T-helper 17 cell (primary cell): Measurements from ENCODE around the gene NRCAM. TPM values are rescaled to one million over a fixed set of nuclear protein-coding genes. Genes with fewer than 3 reads are reported as not detected.

Experiments
- ATAC-seq: fragments of 150-1000 bp; cut with Tn5 transposase; 2 replicates; pipeline ENCODE4 v1.10.0; 2021; ENCODE audit warnings: mild to moderate bottlenecking, moderate library complexity
- DNase-seq, 3 donors: peaks; one replicate each; pipeline versions ENCODE4 v3.0.0 to v3.0.0-alpha.2; 2020 to 2021
- H3K9me3 ChIP-seq: one replicate; pipeline ENCODE4 v1.7.0; 2013; ENCODE audit warnings: low read length, mild to moderate bottlenecking; ENCODE audit not compliant: control insufficient read depth, poor library complexity, severe bottlenecking
- H3K27ac Mint-ChIP-seq: one replicate; pipeline ENCODE4 v1.8.0; 2022; ENCODE audit warnings: mild to moderate bottlenecking, moderate library complexity, mixed read lengths
- H3K27me3 Mint-ChIP-seq: one replicate; pipeline ENCODE4 v1.8.0; 2022; ENCODE audit warnings: mixed read lengths
- H3K36me3 Mint-ChIP-seq: one replicate; pipeline ENCODE4 v1.8.0; 2022; ENCODE audit warnings: low read depth, mixed read lengths
- H3K4me1 Mint-ChIP-seq: one replicate; pipeline ENCODE4 v1.8.0; 2022; ENCODE audit warnings: mild to moderate bottlenecking, mixed read lengths
- H3K4me3 Mint-ChIP-seq: one replicate; pipeline ENCODE4 v1.8.0; 2022; ENCODE audit warnings: mild to moderate bottlenecking, moderate library complexity, mixed read lengths
- total RNA-seq, 4 donors: library from RNA in 2 of 4; stranded (reverse) in 2 of 4; gene quantifications; one replicate each; pipeline ENCODE4 v1.2.3 and lab custom pipeline; 2022 to 2026

NRCAM gene
- total RNA-seq, 2 donors from 2014 or later = not detected

GRCh38 chr7:108454674-108455550 lies 1.3 kb downstream of the NRCAM start:
- peaks cover 8% of the 10 kb centered on the region for H3K4me1 Mint-ChIP-seq
- peaks cover 10% of the 10 kb centered on the region for H3K36me3 Mint-ChIP-seq
- H3K27me3 Mint-ChIP-seq = peaks cover 65% of the 10 kb centered on the region
- no peaks in the 10 kb centered on the region for H3K9me3 ChIP-seq
- H3K27ac Mint-ChIP-seq = no peak overlapping the region
- ATAC-seq (peak; percentile 21), DNase-seq (no peak)
- peak overlapping the region; percentile 71 for H3K4me3 Mint-ChIP-seq

GRCh38 chr7:108454317-108454673 lies 1.9 kb downstream of the NRCAM start:
- H3K27ac Mint-ChIP-seq = no peak overlapping the region
- H3K9me3 ChIP-seq = no peaks in the 10 kb centered on the region
- peaks cover 8% of the 10 kb centered on the region for H3K4me1 Mint-ChIP-seq
- H3K36me3 Mint-ChIP-seq = peaks cover 10% of the 10 kb centered on the region
- no peak for DNase-seq
- peaks cover 68% of the 10 kb centered on the region for H3K27me3 Mint-ChIP-seq
- no peak for ATAC-seq
- peak overlapping the region; percentile 71 for H3K4me3 Mint-ChIP-seq

GRCh38 chr7:108453320-108453719 lies 2.9 kb downstream of the NRCAM start:
- Mint-ChIP-seq H3K27me3 (peaks cover 69% of the 10 kb centered on the region), H3K36me3 (peaks cover 9% of the 10 kb centered on the region), H3K4me3 (no peak overlapping the region), H3K4me1 (peaks cover 8% of the 10 kb centered on the region), H3K27ac (no peak overlapping the region)
- H3K9me3 ChIP-seq = no peaks in the 10 kb centered on the region
- no peak for ATAC-seq
- no peak for DNase-seq

- H3K27me3 Mint-ChIP-seq = peaks cover 67% of the 10 kb centered on the region
- DNase-seq (no peak), ATAC-seq (peak; percentile 50)
- peaks cover 5% of the 10 kb centered on the region for H3K4me1 Mint-ChIP-seq
- H3K27ac Mint-ChIP-seq = no peak overlapping the region
- H3K4me3 Mint-ChIP-seq = no peak overlapping the region
- peaks cover 3% of the 10 kb centered on the region for H3K36me3 Mint-ChIP-seq
- H3K9me3 ChIP-seq = no peaks in the 10 kb centered on the region
Measured at GRCh38 chr7:108452707-108453106, 3.5 kb downstream of the NRCAM start.

GRCh38 chr7:108451296-108451848 lies 4.9 kb downstream of the NRCAM start:
- no peak for ATAC-seq
- no peak overlapping the region for H3K27ac Mint-ChIP-seq
- no peak overlapping the region for H3K4me3 Mint-ChIP-seq
- DNase-seq = no peak
- H3K27me3 Mint-ChIP-seq = peaks cover 61% of the 10 kb centered on the region
- H3K4me1 Mint-ChIP-seq = peaks cover 2% of the 10 kb centered on the region
- no peaks in the 10 kb centered on the region for H3K36me3 Mint-ChIP-seq
- no peaks in the 10 kb centered on the region for H3K9me3 ChIP-seq

- H3K9me3 ChIP-seq = no peaks in the 10 kb centered on the region
- H3K4me3 Mint-ChIP-seq = no peak overlapping the region
- H3K4me1 Mint-ChIP-seq = peaks cover 2% of the 10 kb centered on the region
- ATAC-seq (no peak), DNase-seq (no peak)
- no peak overlapping the region for H3K27ac Mint-ChIP-seq
- H3K36me3 Mint-ChIP-seq = no peaks in the 10 kb centered on the region
- peaks cover 67% of the 10 kb centered on the region for H3K27me3 Mint-ChIP-seq
Measured at GRCh38 chr7:108450160-108450559, 6.1 kb downstream of the NRCAM start.

GRCh38 chr7:108449521-108449920 lies 6.7 kb downstream of the NRCAM start:
- H3K9me3 ChIP-seq = no peaks in the 10 kb centered on the region
- no peak for ATAC-seq
- Mint-ChIP-seq H3K36me3 (no peaks in the 10 kb centered on the region), H3K4me1 (peaks cover under 1% of the 10 kb centered on the region), H3K4me3 (no peak overlapping the region), H3K27ac (no peak overlapping the region), H3K27me3 (peaks cover 65% of the 10 kb centered on the region)
- no peak for DNase-seq

GRCh38 chr7:108448584-108449505 lies 7.4 kb downstream of the NRCAM start:
- Mint-ChIP-seq H3K27me3 (peaks cover 59% of the 10 kb centered on the region), H3K27ac (no peak overlapping the region), H3K36me3 (no peaks in the 10 kb centered on the region), H3K4me3 (no peak overlapping the region), H3K4me1 (no peaks in the 10 kb centered on the region)
- DNase-seq (no peak), ATAC-seq (no peak)
- no peaks in the 10 kb centered on the region for H3K9me3 ChIP-seq

GRCh38 chr7:108442039-108442568 lies 14.1 kb downstream of the NRCAM start:
- no peaks in the 10 kb centered on the region for H3K4me1 Mint-ChIP-seq
- no peak overlapping the region for H3K27ac Mint-ChIP-seq
- H3K4me3 Mint-ChIP-seq = no peak overlapping the region
- ATAC-seq (no peak), DNase-seq (no peak)
- H3K36me3 Mint-ChIP-seq = no peaks in the 10 kb centered on the region
- peaks cover 24% of the 10 kb centered on the region for H3K27me3 Mint-ChIP-seq
- H3K9me3 ChIP-seq = no peaks in the 10 kb centered on the region

GRCh38 chr7:108441392-108441955 lies 14.8 kb downstream of the NRCAM start:
- ATAC-seq (no peak), DNase-seq (no peak)
- H3K4me3 Mint-ChIP-seq = no peak overlapping the region
- peaks cover 24% of the 10 kb centered on the region for H3K27me3 Mint-ChIP-seq
- H3K27ac Mint-ChIP-seq = no peak overlapping the region
- H3K36me3 Mint-ChIP-seq = no peaks in the 10 kb centered on the region
- H3K9me3 ChIP-seq = no peaks in the 10 kb centered on the region
- no peaks in the 10 kb centered on the region for H3K4me1 Mint-ChIP-seq

- no peaks in the 10 kb centered on the region for H3K36me3 Mint-ChIP-seq
- H3K4me1 Mint-ChIP-seq = no peaks in the 10 kb centered on the region
- H3K27me3 Mint-ChIP-seq = peaks cover 19% of the 10 kb centered on the region
- H3K4me3 Mint-ChIP-seq = no peak overlapping the region
- DNase-seq = no peak
- H3K9me3 ChIP-seq = no peaks in the 10 kb centered on the region
- no peak for ATAC-seq
- H3K27ac Mint-ChIP-seq = no peak overlapping the region
Measured at GRCh38 chr7:108440613-108441012, 15.6 kb downstream of the NRCAM start.

- Mint-ChIP-seq H3K27ac (no peak overlapping the region), H3K4me1 (no peaks in the 10 kb centered on the region), H3K27me3 (peaks cover 44% of the 10 kb centered on the region), H3K36me3 (no peaks in the 10 kb centered on the region), H3K4me3 (no peak overlapping the region)
- no peaks in the 10 kb centered on the region for H3K9me3 ChIP-seq
- ATAC-seq (no peak), DNase-seq (no peak)
Measured at GRCh38 chr7:108436906-108437305, 19.3 kb downstream of the NRCAM start.

- DNase-seq = no peak
- no peak overlapping the region for H3K4me3 Mint-ChIP-seq
- H3K36me3 Mint-ChIP-seq = no peaks in the 10 kb centered on the region
- H3K27ac Mint-ChIP-seq = no peak overlapping the region
- no peaks in the 10 kb centered on the region for H3K9me3 ChIP-seq
- no peak for ATAC-seq
- H3K4me1 Mint-ChIP-seq = no peaks in the 10 kb centered on the region
- peaks cover 60% of the 10 kb centered on the region for H3K27me3 Mint-ChIP-seq
Measured at GRCh38 chr7:108434010-108434409, 22.2 kb downstream of the NRCAM start.
